ENCODE measurements around the gene CATSPER3.

DNA sequence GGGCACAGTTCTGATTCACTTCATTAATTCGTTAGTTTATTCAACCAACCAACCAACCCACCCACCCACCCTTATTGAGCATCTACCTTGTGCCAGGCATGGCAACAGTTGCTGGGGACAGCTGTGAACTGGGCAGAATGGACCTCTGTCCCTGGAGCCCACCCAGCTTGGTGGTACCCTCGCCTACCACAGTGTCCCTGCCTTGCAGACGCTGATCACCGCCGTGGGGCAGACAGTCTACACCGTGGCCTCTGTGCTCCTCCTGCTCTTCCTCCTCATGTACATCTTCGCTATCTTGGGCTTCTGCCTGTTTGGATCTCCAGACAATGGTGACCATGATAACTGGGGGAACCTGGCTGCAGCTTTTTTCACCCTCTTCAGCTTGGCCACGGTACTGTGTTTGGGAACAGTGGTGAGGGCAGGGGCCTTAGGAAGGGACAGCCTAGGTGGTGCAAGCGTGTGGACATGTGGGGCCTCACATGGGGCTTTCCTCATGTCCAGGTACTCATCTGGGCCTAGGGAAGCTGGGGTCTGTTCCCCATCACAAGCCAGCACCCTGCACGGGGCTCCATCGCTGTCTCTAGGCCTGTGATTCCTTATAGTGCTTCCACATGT lies 40.1 kb downstream of the CATSPER3 start:
- TF ChIP-seq, protein P1, sequence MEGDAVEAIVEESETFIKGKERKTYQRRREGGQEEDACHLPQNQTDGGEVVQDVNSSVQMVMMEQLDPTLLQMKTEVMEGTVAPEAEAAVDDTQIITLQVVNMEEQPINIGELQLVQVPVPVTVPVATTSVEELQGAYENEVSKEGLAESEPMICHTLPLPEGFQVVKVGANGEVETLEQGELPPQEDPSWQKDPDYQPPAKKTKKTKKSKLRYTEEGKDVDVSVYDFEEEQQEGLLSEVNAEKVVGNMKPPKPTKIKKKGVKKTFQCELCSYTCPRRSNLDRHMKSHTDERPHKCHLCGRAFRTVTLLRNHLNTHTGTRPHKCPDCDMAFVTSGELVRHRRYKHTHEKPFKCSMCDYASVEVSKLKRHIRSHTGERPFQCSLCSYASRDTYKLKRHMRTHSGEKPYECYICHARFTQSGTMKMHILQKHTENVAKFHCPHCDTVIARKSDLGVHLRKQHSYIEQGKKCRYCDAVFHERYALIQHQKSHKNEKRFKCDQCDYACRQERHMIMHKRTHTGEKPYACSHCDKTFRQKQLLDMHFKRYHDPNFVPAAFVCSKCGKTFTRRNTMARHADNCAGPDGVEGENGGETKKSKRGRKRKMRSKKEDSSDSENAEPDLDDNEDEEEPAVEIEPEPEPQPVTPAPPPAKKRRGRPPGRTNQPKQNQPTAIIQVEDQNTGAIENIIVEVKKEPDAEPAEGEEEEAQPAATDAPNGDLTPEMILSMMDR (conservative IDR thresholded peaks at IDR 0.05; ENCODE audit: low read length) = no peak
- TF ChIP-seq EZH2phosphoT487 (IDR thresholded peaks at IDR 0.05; ENCODE audit: borderline replicate concordance) = no peak

Measured in Loucy (cell line).